Prostate gland (tissue), 2 donors: ENCODE results near the gene BCR.

ENCODE experiments used
- POLR2A ChIP-seq: fragments of 450-650 bp; IDR thresholded peaks from one replicate; pipeline ENCODE4 v1.6.1; 2016; ENCODE audit warnings: antibody characterized with exemption, mild to moderate bottlenecking
- POLR2AphosphoS5 ChIP-seq: sonication (generic); formaldehyde crosslinking; IDR thresholded peaks from one replicate; pipeline ENCODE4 v1.6.1; 2017; ENCODE audit warnings: antibody characterized with exemption
- TF ChIP-seq, protein P1 (sequence below), 4 experiments: fragments of 200-600 bp in 2 of 4; fragments of 450-650 bp in 2 of 4; sonication (generic) in 2 of 4; IDR thresholded peaks; 1 replicate in 3 of 4; 2 replicates in 1 of 4; pipeline ENCODE4 v1.5.1; 2016 to 2019; ENCODE audit warnings: antibody characterized with exemption in 4 of 4, mild to moderate bottlenecking in 2 of 4, moderate library complexity in 2 of 4

DNA sequence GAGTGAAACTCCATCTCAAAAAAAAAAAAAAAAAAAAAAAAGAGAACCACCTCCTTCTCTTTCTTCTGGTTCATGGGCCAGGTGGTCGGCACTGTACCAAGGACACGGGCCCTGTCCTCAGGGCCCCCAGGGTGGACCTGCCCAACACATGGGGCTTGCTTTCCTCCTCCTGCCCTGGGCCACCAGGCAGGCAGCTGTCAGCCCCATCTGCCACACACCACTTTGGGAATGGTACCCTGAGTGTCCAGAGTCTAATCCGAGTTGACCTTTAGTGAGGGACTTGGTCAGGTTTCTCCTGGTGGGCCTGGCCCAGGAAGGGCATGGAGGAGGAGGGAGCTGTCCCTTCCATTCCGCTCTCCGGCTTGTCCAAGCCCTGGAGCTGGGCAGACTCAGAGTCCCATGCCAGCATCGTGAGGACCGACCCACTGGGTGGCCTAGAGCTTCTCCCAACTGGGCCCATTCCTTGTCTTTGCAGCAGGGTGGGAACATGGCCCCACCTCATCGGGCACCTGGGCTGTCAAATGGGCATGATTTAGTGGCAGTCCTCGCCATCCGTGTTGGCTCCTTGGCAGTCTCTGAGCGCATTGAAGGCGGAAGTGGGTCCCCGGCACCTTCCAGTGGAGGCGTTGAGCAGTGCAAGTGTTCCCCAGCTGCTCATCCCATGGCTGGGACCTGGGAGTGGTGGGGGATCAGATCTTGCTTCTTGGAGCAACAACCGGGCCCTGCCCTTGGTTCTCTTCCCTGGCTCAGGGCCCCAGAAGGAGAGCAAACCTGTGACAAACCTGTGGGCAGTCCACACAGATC lies 94.8 kb downstream of the BCR start:
- no peak for TF ChIP-seq POLR2A
- TF ChIP-seq POLR2AphosphoS5 = no peak
- TF ChIP-seq, protein P1, sequence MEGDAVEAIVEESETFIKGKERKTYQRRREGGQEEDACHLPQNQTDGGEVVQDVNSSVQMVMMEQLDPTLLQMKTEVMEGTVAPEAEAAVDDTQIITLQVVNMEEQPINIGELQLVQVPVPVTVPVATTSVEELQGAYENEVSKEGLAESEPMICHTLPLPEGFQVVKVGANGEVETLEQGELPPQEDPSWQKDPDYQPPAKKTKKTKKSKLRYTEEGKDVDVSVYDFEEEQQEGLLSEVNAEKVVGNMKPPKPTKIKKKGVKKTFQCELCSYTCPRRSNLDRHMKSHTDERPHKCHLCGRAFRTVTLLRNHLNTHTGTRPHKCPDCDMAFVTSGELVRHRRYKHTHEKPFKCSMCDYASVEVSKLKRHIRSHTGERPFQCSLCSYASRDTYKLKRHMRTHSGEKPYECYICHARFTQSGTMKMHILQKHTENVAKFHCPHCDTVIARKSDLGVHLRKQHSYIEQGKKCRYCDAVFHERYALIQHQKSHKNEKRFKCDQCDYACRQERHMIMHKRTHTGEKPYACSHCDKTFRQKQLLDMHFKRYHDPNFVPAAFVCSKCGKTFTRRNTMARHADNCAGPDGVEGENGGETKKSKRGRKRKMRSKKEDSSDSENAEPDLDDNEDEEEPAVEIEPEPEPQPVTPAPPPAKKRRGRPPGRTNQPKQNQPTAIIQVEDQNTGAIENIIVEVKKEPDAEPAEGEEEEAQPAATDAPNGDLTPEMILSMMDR (IDR thresholded peaks at IDR 0.05) = no peak
